Measurements from ENCODE around the gene FHIP1A. TPM values are rescaled to one million over a fixed set of nuclear protein-coding genes. Genes with fewer than 3 reads are reported as not detected.

FHIP1A gene
- total and polyA plus RNA-seq, 2 of the 13 experiments (the other 11 are each of a cell fraction or from before 2014, with no cell fraction given), result 4.1 to 6.2 TPM

DNA sequence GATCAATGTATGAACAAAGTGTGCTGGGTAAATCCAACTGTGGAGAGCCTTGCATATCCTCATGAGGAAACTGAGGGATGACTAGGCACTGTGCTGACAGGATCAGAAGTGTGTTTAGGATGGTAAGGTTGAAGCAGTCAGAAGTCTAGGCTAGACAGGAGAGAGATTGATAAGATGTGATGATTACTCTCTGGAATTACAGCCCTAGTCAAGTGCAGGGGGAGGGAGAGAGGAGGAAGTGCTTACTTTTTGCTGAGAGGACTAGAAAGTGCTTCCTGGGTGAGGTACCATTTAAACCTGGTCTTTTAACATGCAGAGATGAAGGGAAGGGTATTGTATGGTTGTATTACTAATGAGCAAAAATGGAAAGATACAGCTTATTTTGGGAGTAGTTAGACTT, 23.7 kb downstream of the FHIP1A start (continued):
- TF ChIP-seq ZBTB21 (CRISPR knock-in tag; IDR thresholded peaks at IDR 0.05), result no peak
- TF ChIP-seq ZNF138 (CRISPR knock-in tag; IDR thresholded peaks at IDR 0.05; ENCODE audit: low read depth), result no peak
- no peak for TF ChIP-seq SRSF1 (optimal IDR thresholded peaks at IDR 0.05; ENCODE audit: low read depth, low read length)

DNA sequence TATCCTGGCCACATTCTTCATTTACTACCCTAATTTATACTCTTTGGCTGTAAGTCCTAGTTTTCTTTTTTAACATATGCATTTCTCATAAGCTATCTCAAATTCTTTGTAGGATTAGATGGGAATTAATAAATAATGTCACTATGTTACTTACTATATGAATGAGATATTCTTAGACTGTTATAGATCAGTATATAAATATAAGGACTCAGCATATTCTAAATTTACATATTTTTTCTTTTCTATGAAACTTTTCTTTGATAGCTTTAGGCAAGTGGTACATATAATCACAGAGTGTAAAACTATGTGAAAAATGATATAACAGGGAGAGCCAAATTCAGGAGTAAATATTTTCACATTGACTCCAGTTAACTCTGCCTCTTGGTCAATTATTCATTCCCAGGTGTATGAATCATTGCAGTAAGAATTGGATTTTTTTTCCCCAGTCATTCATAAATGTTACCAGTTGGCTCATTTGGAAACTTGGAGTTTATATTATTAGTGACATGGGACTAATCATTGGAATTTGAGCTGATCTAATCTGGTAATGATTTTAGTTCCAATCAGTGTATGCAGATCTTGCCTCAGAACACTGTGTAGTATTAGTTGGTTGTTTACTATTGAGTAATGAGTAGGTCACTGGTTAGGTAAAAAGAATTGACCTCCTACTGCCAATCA, 25.3 kb downstream of the FHIP1A start:
- H3K4me1 ChIP-seq (ENCODE audit: insufficient read depth, low read length), result no peaks in the 10 kb centered on the region
- H3K9me3 ChIP-seq (ENCODE audit: low read length), result no peaks in the 10 kb centered on the region
- no peak overlapping the region for H3K27ac ChIP-seq (ENCODE audit: extremely low read length, insufficient read depth, low read length)
- ATAC-seq (no peak), DNase-seq (ENCODE audit: low spot score) (no peak), FAIRE-seq (no peak)
- H3K79me2 ChIP-seq (ENCODE audit: insufficient read depth, low read length), result no peaks in the 10 kb centered on the region
- ChIA-PET POLR2A (no interaction called here), CTCF (ENCODE audit: low intra/inter-chr PET ratio, low total read pairs) (no interaction called here)
- no peak overlapping the region for H3K4me2 ChIP-seq (ENCODE audit: low read depth, low read length)
- BruUV-seq (replicated peaks), result no TSS peak
- H2AFZ ChIP-seq (ENCODE audit: low read length), result no peak overlapping the region
- TF ChIP-seq ZNF570 (CRISPR knock-in tag; IDR thresholded peaks at IDR 0.05; ENCODE audit: borderline replicate concordance) (no peak), FOSL1 (CRISPR knock-in tag; IDR thresholded peaks at IDR 0.05; ENCODE audit: borderline replicate concordance) (no peak), MAFK (conservative IDR thresholded peaks at IDR 0.05 in 1 of 2, IDR thresholded peaks at IDR 0.05 in 1 of 2; ENCODE audit: low read length in 2 of 2) (peak in 1 of 2 experiments; percentile 45; a peak in 1 of 4 replicates)
- no peak overlapping the region for H3K9ac ChIP-seq (ENCODE audit: insufficient read depth, low read depth, low read length)
- in situ Hi-C loops (cut with HindIII; ENCODE audit: extremely low pct_ligation_motif_present, low pct_unique_long_range_greater_than_20kb) (no loop called here), intact Hi-C loops (cut with micrococcal nuclease; ENCODE audit: unreplicated experiment) (no loop called here)
- no peaks in the 10 kb centered on the region for H3K36me3 ChIP-seq (replicated peaks in 1 of 2; ENCODE audit: control insufficient read depth in 1 of 2, insufficient read depth in 2 of 2, low read length in 2 of 2)
- H3K27me3 ChIP-seq (ENCODE audit: control insufficient read depth in 1 of 2, insufficient read depth in 2 of 2, low read length in 2 of 2), result no peaks in the 10 kb centered on the region
- no peak overlapping the region for H3K4me3 ChIP-seq (replicated peaks in 1 of 3; ENCODE audit: insufficient read depth in 1 of 3, low read depth in 2 of 3, low read length in 3 of 3)
- H4K20me1 ChIP-seq (ENCODE audit: insufficient read depth, low read length), result no peaks in the 10 kb centered on the region

DNA sequence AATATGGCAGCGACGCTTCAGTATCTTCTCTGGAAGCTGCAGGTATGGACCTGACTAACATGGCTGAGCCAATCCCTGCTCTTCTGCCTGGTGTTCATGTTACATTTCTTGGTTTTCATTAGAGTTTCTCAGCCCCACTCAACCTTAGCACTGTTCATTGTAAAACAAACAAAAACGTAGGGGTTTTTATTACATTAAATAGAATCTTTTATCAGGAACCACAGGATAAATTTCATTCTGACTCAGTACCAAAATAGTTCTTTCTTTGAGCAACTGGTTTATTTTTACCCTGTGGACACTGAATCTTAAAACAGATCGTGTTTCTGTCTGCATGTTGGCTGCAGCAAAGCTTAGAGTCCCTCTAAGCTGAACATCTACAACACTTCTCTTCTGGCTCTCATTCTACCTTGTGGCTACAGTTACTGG, 27.1 kb downstream of the FHIP1A start:
- Histone ChIP-seq H3K4me2 (ENCODE audit: low read depth, low read length) (no peak overlapping the region), H3K36me3 (replicated peaks in 1 of 2; ENCODE audit: control insufficient read depth in 1 of 2, insufficient read depth in 2 of 2, low read length in 2 of 2) (no peaks in the 10 kb centered on the region), H3K9ac (ENCODE audit: insufficient read depth, low read depth, low read length) (no peak overlapping the region), H3K27me3 (ENCODE audit: control insufficient read depth in 1 of 2, insufficient read depth in 2 of 2, low read length in 2 of 2) (no peaks in the 10 kb centered on the region), H3K4me1 (ENCODE audit: insufficient read depth, low read length) (no peaks in the 10 kb centered on the region), H3K4me3 (replicated peaks in 1 of 3; ENCODE audit: insufficient read depth in 1 of 3, low read depth in 2 of 3, low read length in 3 of 3) (no peak overlapping the region), H3K9me3 (ENCODE audit: low read length) (no peaks in the 10 kb centered on the region), H3K27ac (ENCODE audit: extremely low read length, insufficient read depth, low read length) (no peak overlapping the region), H3K79me2 (ENCODE audit: insufficient read depth, low read length) (no peaks in the 10 kb centered on the region), H2AFZ (ENCODE audit: low read length) (no peak overlapping the region), H4K20me1 (ENCODE audit: insufficient read depth, low read length) (no peaks in the 10 kb centered on the region)
- intact Hi-C loops (cut with micrococcal nuclease; ENCODE audit: unreplicated experiment) (no loop called here), in situ Hi-C loops (cut with HindIII; ENCODE audit: extremely low pct_ligation_motif_present, low pct_unique_long_range_greater_than_20kb) (no loop called here)
- 70% methylated on average over 4 of the region's 4 CpGs for WGBS (ENCODE audit: low lambda C conversion rate)
- CTCF ChIA-PET (ENCODE audit: low intra/inter-chr PET ratio, low total read pairs), result no interaction called here
- POLR2A ChIA-PET, result no interaction called here
- ATAC-seq, result no peak
- no peak for FAIRE-seq
- DNase-seq (ENCODE audit: low spot score), result no peak
- no TSS peak for BruUV-seq (replicated peaks)
- no peak for TF ChIP-seq FOXA3 (CRISPR knock-in tag; IDR thresholded peaks at IDR 0.05)
- no peak for TF ChIP-seq ADNP (CRISPR knock-in tag; IDR thresholded peaks at IDR 0.05)
- no peak for TF ChIP-seq ELF4 (CRISPR knock-in tag; IDR thresholded peaks at IDR 0.05; ENCODE audit: borderline replicate concordance)
- TF ChIP-seq TEAD2 (CRISPR knock-in tag; IDR thresholded peaks at IDR 0.05), result no peak
- TF ChIP-seq ZNF615 (CRISPR knock-in tag; IDR thresholded peaks at IDR 0.05; ENCODE audit: borderline replicate concordance), result no peak
- no peak for TF ChIP-seq SMARCE1 (IDR thresholded peaks at IDR 0.05; ENCODE audit: borderline replicate concordance)
- TF ChIP-seq, protein P1, sequence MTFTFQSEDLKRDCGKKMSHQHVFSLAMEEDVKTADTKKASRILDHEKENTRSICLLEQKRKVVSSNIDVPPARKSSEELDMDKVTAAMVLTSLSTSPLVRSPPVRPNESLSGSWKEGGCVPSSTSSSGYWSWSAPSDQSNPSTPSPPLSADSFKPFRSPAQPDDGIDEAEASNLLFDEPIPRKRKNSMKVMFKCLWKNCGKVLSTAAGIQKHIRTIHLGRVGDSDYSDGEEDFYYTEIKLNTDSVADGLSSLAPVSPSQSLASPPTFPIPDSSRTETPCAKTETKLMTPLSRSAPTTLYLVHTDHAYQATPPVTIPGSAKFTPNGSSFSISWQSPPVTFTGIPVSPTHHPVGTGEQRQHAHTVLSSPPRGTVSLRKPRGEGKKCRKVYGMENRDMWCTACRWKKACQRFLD (CRISPR knock-in tag; IDR thresholded peaks at IDR 0.05; ENCODE audit: borderline replicate concordance), result no peak
- TF ChIP-seq, protein P2, sequence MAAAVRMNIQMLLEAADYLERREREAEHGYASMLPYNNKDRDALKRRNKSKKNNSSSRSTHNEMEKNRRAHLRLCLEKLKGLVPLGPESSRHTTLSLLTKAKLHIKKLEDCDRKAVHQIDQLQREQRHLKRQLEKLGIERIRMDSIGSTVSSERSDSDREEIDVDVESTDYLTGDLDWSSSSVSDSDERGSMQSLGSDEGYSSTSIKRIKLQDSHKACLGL (CRISPR knock-in tag; IDR thresholded peaks at IDR 0.05), result no peak

Measured in HepG2 (cell line).